GM12878 (cell line): ENCODE measurements around the gene TRIM41. TPM values are rescaled to one million over a fixed set of nuclear protein-coding genes. Genes with fewer than 3 reads are reported as not detected.

Experiments used
- ASH2L ChIP-seq: fragments of 300-600, 200-600 bp; sonication (generic); IDR thresholded peaks from 2 replicates; pipeline ENCODE4 v1.6.1; 2017; ENCODE audit warnings: low read depth, mild to moderate bottlenecking, borderline replicate concordance
- BMI1 ChIP-seq: fragments of 450-650 bp; IDR thresholded peaks from 2 replicates; pipeline ENCODE4 v1.6.1; 2016; ENCODE audit warnings: mild to moderate bottlenecking, moderate library complexity, borderline replicate concordance
- BRCA1 ChIP-seq: IDR thresholded peaks from 2 replicates; pipeline ENCODE4 v1.6.1; 2011; ENCODE audit warnings: low read depth, low read length, improper control_type of control experiment
- CBX5 ChIP-seq: sonication (generic); IDR thresholded peaks from 2 replicates; pipeline ENCODE4 v1.6.1; 2016; ENCODE audit warnings: low read depth, moderate library complexity, mild to moderate bottlenecking, inconsistent platforms
- CUX1 ChIP-seq: IDR thresholded peaks from 2 replicates; pipeline ENCODE4 v1.6.1; 2012; ENCODE audit warnings: improper control_type of control experiment, low read depth, low read length; ENCODE audit not compliant: insufficient replicate concordance
- DPF2 ChIP-seq: fragments of 450-650 bp; IDR thresholded peaks from 2 replicates; pipeline ENCODE4 v1.6.1; 2017; ENCODE audit warnings: mild to moderate bottlenecking
- EGR1 ChIP-seq, 2 experiments: IDR thresholded peaks; 1 replicate in 1 of 2; 2 replicates in 1 of 2; pipeline ENCODE4 v1.6.1; 2011 to 2012; ENCODE audit warnings: low read depth in 2 of 2, low read length in 2 of 2, borderline replicate concordance in 1 of 2, mild to moderate bottlenecking in 1 of 2, moderate library complexity in 1 of 2
- FOS ChIP-seq: IDR thresholded peaks from 3 replicates; pipeline ENCODE4 v1.6.1; 2011; ENCODE audit warnings: borderline replicate concordance; ENCODE audit not compliant: insufficient read length; ENCODE audit errors: extremely low read depth
- FOXM1 ChIP-seq: IDR thresholded peaks from 2 replicates; pipeline ENCODE4 v1.6.1; 2012; ENCODE audit warnings: low read depth, mild to moderate bottlenecking, inconsistent platforms, low read length, moderate library complexity
- IKZF2 ChIP-seq, 2 experiments: fragments of 450-650 bp; IDR thresholded peaks; 2 replicates each; pipeline ENCODE4 v1.6.1; 2017; ENCODE audit warnings: mild to moderate bottlenecking in 2 of 2, moderate library complexity in 2 of 2
- KLF5 ChIP-seq: fragments of 450-650 bp; IDR thresholded peaks from 2 replicates; pipeline ENCODE4 v1.6.1; 2014; ENCODE audit warnings: mild to moderate bottlenecking; ENCODE audit not compliant: partially characterized antibody
- MEF2A ChIP-seq: IDR thresholded peaks from 2 replicates; pipeline ENCODE4 v1.6.1; 2011; ENCODE audit warnings: low read depth, mild to moderate bottlenecking, low read length, moderate library complexity; ENCODE audit not compliant: insufficient read depth
- MYC ChIP-seq: IDR thresholded peaks from 2 replicates; pipeline ENCODE4 v1.6.1; 2011; ENCODE audit warnings: mild to moderate bottlenecking, low read length, moderate library complexity, inconsistent platforms; ENCODE audit not compliant: insufficient read depth, insufficient replicate concordance, insufficient read length, severe bottlenecking
- NFYA ChIP-seq: IDR thresholded peaks from 2 replicates; pipeline ENCODE4 v1.6.1; 2011; ENCODE audit warnings: low read depth, mild to moderate bottlenecking, low read length, improper control_type of control experiment, borderline replicate concordance
- NR2F1 ChIP-seq: fragments of 450-650 bp; conservative IDR thresholded peaks from 2 replicates; pipeline ENCODE4 v1.6.1; 2017; ENCODE audit warnings: mild to moderate bottlenecking
- PAX5 ChIP-seq: IDR thresholded peaks from 2 replicates; pipeline ENCODE4 v1.6.1; 2011; ENCODE audit warnings: low read depth, low read length, borderline replicate concordance
- RELA ChIP-seq: fragments of 450-650 bp; IDR thresholded peaks from 2 replicates; pipeline ENCODE4 v1.8.0; 2014; ENCODE audit warnings: borderline replicate concordance; ENCODE audit not compliant: partially characterized antibody
- RFX5 ChIP-seq: IDR thresholded peaks from 2 replicates; pipeline ENCODE4 v1.6.1; 2011; ENCODE audit warnings: low read depth, low read length, improper control_type of control experiment
- SIN3A ChIP-seq: IDR thresholded peaks from 2 replicates; pipeline ENCODE4 v1.6.1; 2012; ENCODE audit warnings: low read depth, low read length, improper control_type of control experiment
- SMAD5 ChIP-seq: IDR thresholded peaks from 2 replicates; pipeline ENCODE4 v1.6.1; 2016; ENCODE audit warnings: antibody characterized with exemption, low read depth
- SREBF2 ChIP-seq: IDR thresholded peaks from 2 replicates; pipeline ENCODE4 v1.6.1; 2012; ENCODE audit warnings: mild to moderate bottlenecking, low read length
- USF2 ChIP-seq: IDR thresholded peaks from 2 replicates; pipeline ENCODE4 v1.6.1; 2011; ENCODE audit warnings: low read depth, low read length, improper control_type of control experiment, borderline replicate concordance
- WRNIP1 ChIP-seq: IDR thresholded peaks from 2 replicates; pipeline ENCODE4 v1.6.1; 2011; ENCODE audit warnings: low read depth, low read length, improper control_type of control experiment, borderline replicate concordance
- ZNF384 ChIP-seq: IDR thresholded peaks from 2 replicates; pipeline ENCODE4 v1.6.1; 2012; ENCODE audit warnings: low read depth, mild to moderate bottlenecking, low read length, improper control_type of control experiment, borderline replicate concordance
- polyA plus RNA-seq, 11 experiments: library from polyadenylated mRNA; depleted of rRNA in 4 of 11; unstranded in 6 of 11; stranded (reverse) in 5 of 11; fragments of >200 nt; fragmentation: Nextera tagmentation in 4 of 11; fragmentation: Illumina TruSeq in 1 of 11; extraction: Ambion mirVana in 4 of 11; extraction: Trizol in 1 of 11; gene quantifications; 1 replicate in 1 of 11; 2 replicates in 10 of 11; pipeline versions ENCODE4 v1.2.1 to v1.2.3, GENCODE V29; 2011 to 2016; ENCODE audit warnings: inconsistent platforms in 2 of 11, missing spikeins in 2 of 11, low read depth in 1 of 11
- total RNA-seq, 4 experiments: library from RNA; depleted of rRNA in 3 of 4; stranded (reverse); fragments of >200 nt in 3 of 4; fragmentation: Illumina TruSeq in 1 of 4; extraction: Trizol in 1 of 4; gene quantifications; 2 replicates each; pipeline versions ENCODE4 v1.2.1 to v1.2.3, GENCODE V29; 2013 to 2021
- TF ChIP-seq, protein P1 (sequence below): IDR thresholded peaks from 2 replicates; pipeline ENCODE4 v1.6.1; 2011; ENCODE audit warnings: borderline replicate concordance, low read depth, mild to moderate bottlenecking, moderate library complexity, mixed read lengths, low read length; ENCODE audit not compliant: insufficient read depth; ENCODE audit errors: extremely low read length

Gene TRIM41
- total and polyA plus RNA-seq, 10 of the 15 experiments (the other 5 are each of a cell fraction or from before 2014, with no cell fraction given): 1.0 to 28.9 (median 10.6) TPM

- no peak for TF ChIP-seq CUX1
- no peak for TF ChIP-seq CBX5
- no peak for TF ChIP-seq ZNF384
- TF ChIP-seq SIN3A: no peak
- 0 out of 4 replicates have a peak, but pooled peaks of 1 of the 2 experiments have one; percentile 28 for TF ChIP-seq IKZF2 (IDR thresholded peaks at IDR 0.05)
- no peak for TF ChIP-seq KLF5
- no peak for TF ChIP-seq DPF2
- peak; percentile 47; the same call in 1 of the 2 replicates for TF ChIP-seq NR2F1
- no peak; the same call in 1 of the 2 replicates for TF ChIP-seq ASH2L
- TF ChIP-seq USF2: no peak
- no peak for TF ChIP-seq PAX5
- TF ChIP-seq SMAD5: no peak
- no peak; the same call in 1 of the 2 replicates for TF ChIP-seq MEF2A
- no peak for TF ChIP-seq MYC
- TF ChIP-seq SREBF2: peak; percentile 92
- TF ChIP-seq FOS: no peak
- TF ChIP-seq NFYA: no peak
- TF ChIP-seq, protein P1, sequence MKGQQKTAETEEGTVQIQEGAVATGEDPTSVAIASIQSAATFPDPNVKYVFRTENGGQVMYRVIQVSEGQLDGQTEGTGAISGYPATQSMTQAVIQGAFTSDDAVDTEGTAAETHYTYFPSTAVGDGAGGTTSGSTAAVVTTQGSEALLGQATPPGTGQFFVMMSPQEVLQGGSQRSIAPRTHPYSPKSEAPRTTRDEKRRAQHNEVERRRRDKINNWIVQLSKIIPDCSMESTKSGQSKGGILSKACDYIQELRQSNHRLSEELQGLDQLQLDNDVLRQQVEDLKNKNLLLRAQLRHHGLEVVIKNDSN: no peak
- TF ChIP-seq EGR1 (IDR thresholded peaks at IDR 0.05; ENCODE audit: borderline replicate concordance in 1 of 2, low read depth in 2 of 2, low read length in 2 of 2): no peak
- no peak for TF ChIP-seq RFX5
- no peak for TF ChIP-seq BRCA1
- no peak for TF ChIP-seq WRNIP1
- no peak for TF ChIP-seq BMI1
- TF ChIP-seq FOXM1: no peak
- TF ChIP-seq RELA: no peak
These were observed 34.2 kb upstream of the TRIM41 start (continued) for GRCh38 chr5:181188700-181189362.
